Immature natural killer cell (primary cell): ENCODE results near the gene TUBA4B. TPM values are rescaled to one million over a fixed set of nuclear protein-coding genes. Genes with fewer than 3 reads are reported as not detected.
A peak's percentile ranks its signal among the peaks of the same experiment; 100 is the strongest.

ENCODE experiments used
- DNase-seq, 3 donors: peaks; one replicate each; pipeline ENCODE4 v3.0.0; 2022; ENCODE audit warnings: mixed read lengths in 1 of 3
- H3K27ac Mint-ChIP-seq, 6 donors: one replicate each; pipeline ENCODE4 v1.8.0; 2020; ENCODE audit warnings: mixed read lengths in 6 of 6, mild to moderate bottlenecking in 5 of 6, inconsistent platforms in 4 of 6, moderate library complexity in 3 of 6
- H3K27me3 Mint-ChIP-seq, 3 donors: one replicate each; pipeline ENCODE4 v1.8.0; 2020 to 2021; ENCODE audit warnings: low read depth in 3 of 3, mild to moderate bottlenecking in 3 of 3, mixed read lengths in 3 of 3, moderate library complexity in 3 of 3, inconsistent platforms in 1 of 3
- H3K36me3 Mint-ChIP-seq, 3 donors: one replicate each; pipeline ENCODE4 v1.8.0; 2020; ENCODE audit warnings: mixed read lengths in 3 of 3, inconsistent platforms in 2 of 3, mild to moderate bottlenecking in 2 of 3
- H3K4me1 Mint-ChIP-seq, 2 donors: one replicate each; pipeline ENCODE4 v1.8.0; 2020; ENCODE audit warnings: inconsistent platforms in 2 of 2, mild to moderate bottlenecking in 2 of 2, mixed read lengths in 2 of 2, moderate library complexity in 1 of 2
- H3K4me3 Mint-ChIP-seq, 5 donors: one replicate each; pipeline ENCODE4 v1.8.0; 2020; ENCODE audit warnings: mild to moderate bottlenecking in 5 of 5, mixed read lengths in 5 of 5, inconsistent platforms in 3 of 5, moderate library complexity in 3 of 5
- H3K9me3 Mint-ChIP-seq, 6 donors: one replicate each; pipeline ENCODE4 v1.8.0; 2020; ENCODE audit warnings: mild to moderate bottlenecking in 6 of 6, mixed read lengths in 6 of 6, inconsistent platforms in 4 of 6, moderate library complexity in 3 of 6
- polyA plus RNA-seq, 3 donors: library from polyadenylated mRNA; unstranded; fragments of 300-500 nt; fragmentation: Illumina TruSeq; gene quantifications; one replicate each; pipeline ENCODE4 v1.2.3, GENCODE V29; 2021

Gene TUBA4B
- polyA plus RNA-seq, result not detected

DNA sequence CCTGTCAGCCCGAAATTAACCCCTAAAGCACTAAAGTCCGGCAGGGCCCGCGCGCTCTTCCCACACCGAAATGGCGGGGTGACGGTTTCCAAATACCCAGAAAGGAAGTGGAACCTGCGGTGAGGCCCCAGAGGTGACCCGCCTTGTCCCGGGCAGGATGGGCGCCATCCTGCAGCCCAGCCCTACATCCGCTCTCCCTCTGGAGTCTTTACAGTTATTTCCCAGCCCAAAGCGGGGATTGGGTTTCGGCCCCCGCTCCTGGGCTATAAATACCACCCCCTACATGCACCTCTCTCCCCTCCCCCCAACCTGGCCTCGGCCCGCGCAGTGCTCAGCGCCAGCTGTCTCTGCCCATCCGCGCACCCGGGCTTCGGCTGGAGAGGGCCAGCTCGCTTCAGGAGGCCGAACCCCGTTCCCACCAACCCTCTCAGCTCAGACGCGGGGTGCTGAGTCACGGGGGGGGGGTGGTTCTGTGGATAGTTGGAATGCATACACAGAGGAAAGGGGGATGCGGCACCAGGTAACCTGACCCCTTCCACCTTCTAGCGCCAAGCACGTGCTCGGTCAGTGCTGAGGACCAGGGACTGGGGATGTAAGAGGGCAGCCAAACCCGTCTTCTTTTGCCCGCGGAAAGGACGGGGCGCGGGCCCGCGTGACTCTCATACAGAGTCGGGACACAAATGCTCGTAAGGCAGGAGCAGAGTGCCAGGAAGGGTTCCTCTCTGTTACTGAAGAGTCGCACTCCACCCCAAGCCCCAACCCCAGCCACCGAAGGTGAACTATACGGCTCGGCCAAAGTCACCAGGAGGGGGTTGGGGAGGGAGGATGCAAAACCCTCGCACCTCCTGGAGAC lies at the start of gene TUBA4B:
TUBA4B (plus strand) TSS at position 344 of the 853 bp plus-strand sequence; CDS start at position 509, 165 bp downstream.
- peak within 1 kb of the TSS; percentile 86 to 95 (median 89) for H3K4me3 Mint-ChIP-seq
- H3K9me3 Mint-ChIP-seq, result no peaks in the 10 kb centered on the region
- peaks cover 53 to 56% of the 10 kb centered on the region in 2 donors for H3K4me1 Mint-ChIP-seq
- DNase-seq, result peak; percentile 49 to 56 (median 54)
- H3K27ac Mint-ChIP-seq, result peak within 1 kb of the TSS; percentile 94 to 98 (median 96)
- peaks cover 0 to 24% (median 12%) of the 10 kb centered on the region in 3 donors for H3K36me3 Mint-ChIP-seq
- peaks cover 11 to 27% (median 15%) of the 10 kb centered on the region in 3 donors for H3K27me3 Mint-ChIP-seq

DNA sequence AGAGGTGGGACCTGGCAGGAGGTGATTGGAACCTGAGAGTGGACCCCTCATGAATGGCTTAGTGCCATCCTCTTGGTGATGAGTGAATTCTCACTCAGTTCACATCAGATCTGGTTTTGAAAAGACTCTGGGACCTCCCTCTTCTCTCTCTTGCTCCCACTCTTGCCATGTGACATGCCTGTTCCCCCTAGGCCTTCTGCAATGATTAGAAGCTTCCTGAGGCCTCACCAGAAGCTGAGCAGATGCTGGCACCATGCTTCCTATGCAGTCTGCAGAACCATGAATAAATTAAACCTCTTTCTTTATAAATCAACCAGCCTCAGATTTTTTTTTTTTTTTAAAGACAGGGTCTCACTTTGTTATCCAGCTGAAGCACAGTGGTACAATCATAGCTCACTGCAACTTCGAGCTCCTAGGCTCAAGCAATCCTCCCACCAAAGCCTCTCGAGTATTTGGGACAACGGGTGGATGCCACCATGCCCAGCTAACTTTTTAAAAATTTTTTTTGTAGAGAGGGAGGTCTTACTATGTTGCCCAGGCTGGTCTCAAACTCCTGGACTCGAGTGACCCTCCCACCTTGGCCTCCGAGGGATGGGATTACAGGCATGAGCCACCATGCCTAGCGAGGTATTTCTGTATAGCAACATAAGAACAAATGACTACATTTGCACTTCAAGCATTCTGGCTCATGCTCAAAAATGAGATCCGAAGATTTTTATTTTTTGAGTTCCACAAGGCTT lies 48.4 kb upstream of the TUBA4B start:
- no peak for DNase-seq
- peaks cover 0 to 10% (median 0%) of the 10 kb centered on the region in 3 donors for H3K36me3 Mint-ChIP-seq
- peak overlapping the region in 3 of 6 donors; percentile 30 to 55 (median 48) for H3K27ac Mint-ChIP-seq
- peaks cover 28 to 40% of the 10 kb centered on the region in 2 donors for H3K4me1 Mint-ChIP-seq
- H3K9me3 Mint-ChIP-seq, result no peaks in the 10 kb centered on the region
- peaks cover 2 to 6% (median 2%) of the 10 kb centered on the region in 3 donors for H3K27me3 Mint-ChIP-seq
- no peak overlapping the region for H3K4me3 Mint-ChIP-seq

DNA sequence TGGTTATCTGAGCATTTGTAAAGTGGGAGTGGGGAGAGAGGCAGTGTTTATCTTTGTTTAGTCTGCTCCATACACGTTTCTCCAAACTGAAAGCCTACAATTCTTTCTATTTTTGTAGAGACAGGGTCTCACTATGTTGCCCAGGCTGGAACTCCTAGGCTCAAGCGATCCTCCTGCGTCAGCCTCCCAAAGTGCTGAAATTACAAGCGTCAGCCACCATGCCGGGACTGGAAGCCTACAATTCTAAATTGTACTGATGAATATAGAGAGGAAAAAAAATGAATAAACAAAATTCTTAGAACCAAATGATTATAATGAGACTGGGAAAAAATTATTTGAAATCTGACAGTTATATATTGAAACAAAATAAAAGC lies 47.9 kb upstream of the TUBA4B start:
- no peak for DNase-seq
- peaks cover 33 to 44% of the 10 kb centered on the region in 2 donors for H3K4me1 Mint-ChIP-seq
- peaks cover 2 to 6% (median 2%) of the 10 kb centered on the region in 3 donors for H3K27me3 Mint-ChIP-seq
- H3K9me3 Mint-ChIP-seq, result no peaks in the 10 kb centered on the region
- peak overlapping the region; percentile 44 to 89 (median 51) for H3K4me3 Mint-ChIP-seq
- peak overlapping the region in 5 of 6 donors; percentile 30 to 99 (median 55) for H3K27ac Mint-ChIP-seq
- peaks cover 0 to 10% (median 0%) of the 10 kb centered on the region in 3 donors for H3K36me3 Mint-ChIP-seq

DNA sequence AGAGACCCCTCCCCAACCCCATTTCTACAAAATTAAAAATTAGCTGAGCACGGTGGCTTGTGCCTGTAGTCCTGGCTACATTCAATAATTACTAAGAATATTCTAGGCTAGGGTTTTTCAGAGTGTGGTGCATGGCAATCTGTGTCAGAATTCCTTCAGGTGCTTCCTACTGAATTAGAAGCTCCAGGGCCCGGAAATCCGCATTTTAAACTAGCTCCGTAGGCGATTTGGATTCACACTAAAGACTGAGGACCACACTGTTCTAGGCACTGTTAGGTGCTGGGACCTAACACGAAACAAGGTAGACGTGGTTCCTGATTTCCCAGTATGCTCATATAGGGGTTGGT lies 47.1 kb upstream of the TUBA4B start:
- no peak for DNase-seq
- H3K9me3 Mint-ChIP-seq, result peaks cover 0 to 1% (median 0%) of the 10 kb centered on the region in 6 donors
- H3K27ac Mint-ChIP-seq, result peak overlapping the region; percentile 94 to 99 (median 96)
- H3K27me3 Mint-ChIP-seq, result peaks cover 0 to 6% (median 2%) of the 10 kb centered on the region in 3 donors
- H3K4me1 Mint-ChIP-seq, result peaks cover 31 to 43% of the 10 kb centered on the region in 2 donors
- H3K4me3 Mint-ChIP-seq, result peak overlapping the region; percentile 89 to 98 (median 91)
- peaks cover 0 to 10% (median 0%) of the 10 kb centered on the region in 3 donors for H3K36me3 Mint-ChIP-seq

DNA sequence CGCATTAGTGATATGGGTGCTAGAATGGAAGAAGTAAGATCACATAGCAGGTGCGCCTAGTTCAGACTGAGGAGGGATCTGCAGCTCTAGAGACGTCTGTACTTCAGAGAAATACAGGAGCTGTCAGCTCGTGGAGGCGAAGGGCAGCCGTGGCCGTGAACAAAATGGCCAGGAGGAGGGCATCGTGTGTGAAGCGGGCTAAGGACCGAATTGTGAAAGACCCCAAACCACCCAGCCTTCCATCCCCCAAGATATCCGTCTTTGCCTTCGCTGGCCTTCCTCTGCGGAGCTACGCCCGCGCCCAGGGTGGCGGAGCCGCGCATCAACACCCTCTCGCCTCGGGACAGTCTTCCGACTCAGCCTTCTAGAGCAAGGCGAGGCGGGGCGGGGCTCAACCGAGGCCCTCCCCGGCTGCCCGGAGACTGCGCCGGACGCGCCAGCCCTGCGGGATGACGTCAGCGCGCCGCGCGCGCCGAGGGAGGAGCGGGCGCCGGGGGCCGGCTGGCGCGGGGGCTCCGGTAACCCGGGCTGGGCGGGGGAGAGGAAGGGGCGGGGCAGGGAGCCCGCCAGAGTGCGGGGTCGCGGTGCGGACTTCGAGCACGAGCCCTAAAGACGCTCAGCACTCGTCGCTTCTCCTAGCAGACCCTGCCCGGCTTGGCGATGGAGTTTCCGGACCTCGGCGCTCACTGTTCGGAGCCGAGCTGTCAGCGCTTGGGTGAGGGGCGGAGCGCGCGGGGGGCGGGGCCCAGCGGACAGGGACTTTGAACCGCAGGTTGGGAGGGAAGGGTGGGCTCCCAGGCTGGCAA lies 46.5 kb upstream of the TUBA4B start, which contains the start of gene ZFAND2B:
ZFAND2B (plus strand) TSS at position 455 of the 806 bp plus-strand sequence; CDS start at position 661, 206 bp downstream.
- Mint-ChIP-seq H3K4me1 (peaks cover 37 to 49% of the 10 kb centered on the region in 2 donors), H3K27ac (peak within 1 kb of the TSS; percentile 94 to 99 (median 96)), H3K4me3 (peak within 1 kb of the TSS; percentile 89 to 98 (median 91)), H3K27me3 (peaks cover 0 to 6% (median 2%) of the 10 kb centered on the region in 3 donors), H3K9me3 (peaks cover 0 to 1% (median 0%) of the 10 kb centered on the region in 6 donors), H3K36me3 (peaks cover 0 to 10% (median 0%) of the 10 kb centered on the region in 3 donors)
- peak; percentile 96 to 98 (median 97) for DNase-seq

DNA sequence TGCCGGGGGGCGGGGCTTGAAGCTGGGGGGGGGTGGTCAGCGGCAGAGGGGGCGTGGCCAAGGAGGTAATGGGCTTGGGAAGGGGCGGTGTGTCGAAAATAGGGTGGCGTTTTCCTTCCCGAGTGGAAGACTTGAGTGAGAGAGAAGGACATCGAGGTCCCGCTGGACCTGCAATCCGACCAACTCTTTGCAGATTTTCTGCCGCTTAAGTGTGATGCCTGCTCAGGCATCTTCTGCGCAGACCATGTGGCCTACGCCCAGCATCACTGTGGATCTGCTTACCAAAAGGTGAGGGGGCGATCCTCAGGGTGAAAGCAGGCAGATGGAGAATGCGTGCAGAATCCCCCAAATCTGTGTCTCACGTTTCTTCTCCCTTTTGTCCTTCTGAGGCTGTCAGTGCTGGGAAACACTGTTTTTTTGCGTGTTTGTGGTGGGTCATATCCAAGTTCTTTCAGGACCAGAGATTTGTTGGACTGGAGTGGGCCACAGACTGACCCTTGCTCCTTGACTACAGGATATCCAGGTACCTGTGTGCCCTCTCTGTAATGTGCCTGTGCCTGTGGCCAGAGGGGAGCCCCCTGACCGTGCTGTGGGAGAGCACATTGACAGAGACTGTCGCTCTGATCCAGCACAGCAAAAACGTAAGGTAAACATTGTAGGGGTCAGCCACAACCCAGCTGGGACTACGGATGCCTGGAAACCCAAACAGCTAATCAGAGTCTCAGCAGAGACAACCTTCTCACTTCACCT lies 45.7 kb upstream of the TUBA4B start:
- Mint-ChIP-seq H3K9me3 (peaks cover 0 to 1% (median 0%) of the 10 kb centered on the region in 6 donors), H3K27me3 (peaks cover 0 to 6% (median 0%) of the 10 kb centered on the region in 3 donors), H3K4me3 (peak overlapping the region; percentile 89 to 98 (median 91)), H3K36me3 (peaks cover 0 to 10% (median 0%) of the 10 kb centered on the region in 3 donors), H3K27ac (peak overlapping the region; percentile 66 to 97 (median 90)), H3K4me1 (peaks cover 39 to 50% of the 10 kb centered on the region in 2 donors)
- no peak for DNase-seq

DNA sequence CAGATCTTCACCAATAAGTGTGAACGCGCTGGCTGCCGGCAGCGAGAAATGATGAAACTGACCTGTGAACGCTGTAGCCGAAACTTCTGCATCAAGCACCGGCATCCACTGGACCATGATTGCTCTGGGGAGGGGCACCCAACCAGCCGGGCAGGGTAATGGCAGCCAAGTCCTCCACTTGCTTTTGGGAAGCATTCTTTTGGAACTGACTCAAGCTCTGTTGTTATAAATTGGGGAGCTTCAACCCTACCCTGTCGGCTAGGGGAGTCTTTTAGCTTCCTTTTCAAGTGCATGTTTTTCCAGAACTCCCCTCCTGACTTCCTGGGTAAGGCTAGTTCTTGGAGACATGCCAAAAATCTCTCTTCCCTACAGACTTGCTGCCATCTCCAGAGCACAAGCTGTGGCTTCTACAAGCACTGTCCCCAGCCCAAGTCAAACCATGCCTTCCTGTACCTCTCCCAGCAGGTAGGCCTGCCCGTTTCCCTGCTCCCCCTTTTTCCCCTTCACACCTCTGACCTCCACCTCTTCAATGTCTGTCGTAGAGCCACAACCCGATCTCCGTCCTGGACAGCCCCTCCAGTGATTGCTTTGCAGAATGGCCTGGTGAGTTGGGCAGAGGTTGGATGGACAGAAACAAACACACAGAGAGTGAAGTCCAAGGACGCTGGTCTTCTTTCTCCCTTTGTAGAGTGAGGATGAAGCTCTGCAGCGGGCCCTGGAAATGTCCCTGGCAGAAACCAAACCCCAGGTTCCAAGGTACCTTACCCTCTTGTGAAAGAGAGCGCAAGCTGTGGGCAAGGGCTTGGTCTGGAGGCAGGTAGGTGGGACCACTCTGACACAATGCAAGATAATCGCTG lies 44.9 kb upstream of the TUBA4B start:
- peak overlapping the region; percentile 89 to 98 (median 91) for H3K4me3 Mint-ChIP-seq

DNA sequence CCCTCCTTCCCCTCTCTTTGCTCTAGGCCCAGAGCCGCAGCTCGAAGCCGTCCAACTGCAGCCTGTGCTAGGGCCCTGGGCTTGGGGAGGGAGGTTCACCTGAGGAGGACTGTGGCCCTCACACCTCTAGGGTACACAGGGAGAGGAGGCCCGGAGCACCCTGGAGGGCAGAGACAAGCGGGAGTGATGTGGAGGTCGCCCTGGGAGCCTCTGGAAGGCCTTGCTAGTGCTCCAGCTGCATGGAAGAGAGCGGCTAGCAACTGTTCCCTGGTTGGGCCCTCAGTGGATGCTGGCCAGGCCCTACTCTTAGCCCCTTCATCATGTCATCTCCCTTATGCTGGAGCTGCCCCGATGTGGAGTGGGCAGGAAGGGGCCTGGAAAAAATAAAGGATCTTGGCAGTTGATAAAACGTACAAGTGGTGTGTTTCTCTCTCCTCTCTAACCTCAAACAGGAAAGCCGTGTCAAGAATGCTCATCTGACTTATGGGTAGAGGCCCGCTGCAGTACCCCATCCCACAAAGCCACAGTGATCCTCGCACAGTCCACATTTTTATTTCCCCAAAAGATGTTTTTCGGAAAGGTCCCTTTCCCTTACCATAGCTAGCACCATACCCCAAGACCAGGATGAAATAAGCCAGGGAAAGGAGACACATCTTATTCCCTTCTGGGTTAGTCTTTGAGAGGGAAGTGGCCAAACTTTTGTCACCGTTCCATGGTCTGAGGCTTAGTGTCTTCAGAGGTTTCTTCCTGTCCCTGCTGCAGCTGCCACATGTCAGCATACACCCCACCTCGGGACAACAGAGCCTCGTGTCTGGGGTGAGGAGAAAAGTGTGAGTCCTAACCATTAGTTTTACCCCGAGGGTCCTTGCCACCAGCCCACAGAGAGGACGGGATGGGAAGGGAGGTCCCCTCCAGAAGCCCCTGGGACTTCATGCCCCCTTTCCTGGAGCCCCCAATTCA lies 43.5 kb upstream of the TUBA4B start:
- Mint-ChIP-seq H3K4me1 (peaks cover 39 to 50% of the 10 kb centered on the region in 2 donors), H3K9me3 (peaks cover 0 to 1% (median 0%) of the 10 kb centered on the region in 6 donors), H3K36me3 (peaks cover 0 to 10% (median 0%) of the 10 kb centered on the region in 3 donors), H3K27ac (peak overlapping the region; percentile 75 to 90 (median 86)), H3K4me3 (peak overlapping the region; percentile 14 to 61 (median 48)), H3K27me3 (peaks cover 0 to 8% (median 0%) of the 10 kb centered on the region in 3 donors)
- DNase-seq, result no peak

More for the DNA sequence above, 44.9 kb upstream of the TUBA4B start:
- DNase-seq, result no peak
- Mint-ChIP-seq H3K9me3 (peaks cover 0 to 1% (median 0%) of the 10 kb centered on the region in 6 donors), H3K36me3 (peaks cover 0 to 10% (median 0%) of the 10 kb centered on the region in 3 donors), H3K4me1 (peaks cover 39 to 50% of the 10 kb centered on the region in 2 donors), H3K27ac (peak overlapping the region; percentile 75 to 96 (median 86)), H3K27me3 (peaks cover 0 to 6% (median 0%) of the 10 kb centered on the region in 3 donors)

DNA sequence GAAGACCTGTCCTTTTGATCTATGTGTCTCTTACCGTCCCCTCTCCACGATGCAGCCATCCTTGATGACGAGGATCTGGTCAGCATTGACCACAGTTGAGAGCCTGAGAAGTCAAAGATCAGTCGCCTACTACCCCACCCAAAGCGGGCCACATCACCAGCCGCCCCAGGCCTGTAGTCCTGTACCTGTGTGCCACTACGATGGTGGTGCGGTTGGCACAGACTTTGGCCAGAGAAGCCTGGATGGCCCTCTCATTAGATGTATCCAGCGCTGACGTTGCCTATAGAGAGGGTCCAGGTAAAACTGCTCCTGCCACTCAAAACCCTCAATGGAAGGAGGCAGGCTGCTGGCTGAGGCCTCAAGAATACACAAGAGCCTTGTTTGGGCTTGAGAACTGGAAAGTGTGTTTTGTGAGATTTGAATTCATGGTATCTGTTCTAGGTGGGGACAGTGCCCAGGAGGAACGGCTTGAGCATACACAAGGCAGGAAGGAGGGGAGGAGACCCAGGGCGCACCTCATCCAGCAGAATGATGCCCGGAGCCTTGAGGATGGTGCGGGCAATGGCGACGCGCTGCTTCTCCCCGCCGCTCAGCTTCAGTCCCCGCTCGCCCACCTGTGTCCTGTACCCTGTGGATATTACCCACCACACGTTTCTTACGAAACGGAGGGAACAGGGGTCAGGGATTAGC lies 42.7 kb upstream of the TUBA4B start:
- H3K4me1 Mint-ChIP-seq, result peaks cover 39 to 50% of the 10 kb centered on the region in 2 donors
- H3K9me3 Mint-ChIP-seq, result peaks cover 0 to 1% (median 0%) of the 10 kb centered on the region in 6 donors
- peaks cover 0 to 10% (median 0%) of the 10 kb centered on the region in 3 donors for H3K36me3 Mint-ChIP-seq
- H3K27ac Mint-ChIP-seq, result peak overlapping the region; percentile 75 to 92 (median 86)
- peaks cover 0 to 6% (median 0%) of the 10 kb centered on the region in 3 donors for H3K27me3 Mint-ChIP-seq
- DNase-seq, result no peak
- peak overlapping the region in 1 of 5 donors; percentile 27 for H3K4me3 Mint-ChIP-seq

DNA sequence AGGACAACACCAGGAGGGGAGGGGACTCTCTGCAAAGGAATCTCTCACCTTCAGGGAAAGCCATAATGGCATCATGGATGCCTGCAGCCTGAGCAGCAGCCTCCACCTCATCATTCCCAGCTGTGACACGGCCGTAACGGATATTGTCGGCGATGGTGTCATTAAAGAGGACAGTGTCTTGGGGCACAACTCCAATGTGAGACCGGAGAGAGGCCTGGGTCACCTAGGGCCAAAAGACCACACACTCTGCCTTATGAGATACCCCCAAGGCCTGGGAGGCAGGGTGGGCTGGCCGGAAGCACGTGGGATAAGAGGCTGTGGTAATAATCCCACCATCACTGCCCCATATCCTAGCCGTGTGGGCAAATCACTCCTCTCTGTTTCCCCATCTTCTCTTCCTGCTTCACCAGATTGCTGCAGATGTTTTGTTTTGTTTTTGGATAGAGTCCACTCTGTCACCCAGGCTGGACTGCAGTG lies 42.1 kb upstream of the TUBA4B start:
- peak overlapping the region in 3 of 5 donors; percentile 70 to 72 (median 71) for H3K4me3 Mint-ChIP-seq
- H3K36me3 Mint-ChIP-seq, result peaks cover 0 to 10% (median 0%) of the 10 kb centered on the region in 3 donors
- H3K4me1 Mint-ChIP-seq, result peaks cover 38 to 49% of the 10 kb centered on the region in 2 donors
- H3K27ac Mint-ChIP-seq, result peak overlapping the region; percentile 89 to 95 (median 92)
- no peak for DNase-seq
- peaks cover 0 to 6% (median 0%) of the 10 kb centered on the region in 3 donors for H3K27me3 Mint-ChIP-seq
- H3K9me3 Mint-ChIP-seq, result peaks cover 0 to 1% (median 0%) of the 10 kb centered on the region in 6 donors
